GM13976 (cell line): ENCODE results near the gene HOXB7.

Source experiments
- DNase-seq: peaks from one replicate; pipeline ENCODE4 v3.0.0; 2012; ENCODE audit warnings: low spot score
- in situ Hi-C: fragments of 300-500 bp; cut with MboI; formaldehyde crosslinking; loops from one replicate; pipeline ENCODE4 v1.12.0; 2022; ENCODE audit warnings: low sequenced_read_pairs, mixed read lengths, inconsistent platforms; ENCODE audit not compliant: unreplicated experiment
- TF ChIP-seq, protein P1 (sequence below): IDR thresholded peaks from 2 replicates; pipeline ENCODE4 v1.5.1; 2012; ENCODE audit warnings: borderline replicate concordance, mild to moderate bottlenecking; ENCODE audit not compliant: insufficient read depth; ENCODE audit errors: extremely low read depth, missing control alignments, control extremely low read depth

Gene HOXB7

GRCh38 chr17:48575066-48575582, 35.7 kb downstream of the HOXB7 start:
- TF ChIP-seq, protein P1, sequence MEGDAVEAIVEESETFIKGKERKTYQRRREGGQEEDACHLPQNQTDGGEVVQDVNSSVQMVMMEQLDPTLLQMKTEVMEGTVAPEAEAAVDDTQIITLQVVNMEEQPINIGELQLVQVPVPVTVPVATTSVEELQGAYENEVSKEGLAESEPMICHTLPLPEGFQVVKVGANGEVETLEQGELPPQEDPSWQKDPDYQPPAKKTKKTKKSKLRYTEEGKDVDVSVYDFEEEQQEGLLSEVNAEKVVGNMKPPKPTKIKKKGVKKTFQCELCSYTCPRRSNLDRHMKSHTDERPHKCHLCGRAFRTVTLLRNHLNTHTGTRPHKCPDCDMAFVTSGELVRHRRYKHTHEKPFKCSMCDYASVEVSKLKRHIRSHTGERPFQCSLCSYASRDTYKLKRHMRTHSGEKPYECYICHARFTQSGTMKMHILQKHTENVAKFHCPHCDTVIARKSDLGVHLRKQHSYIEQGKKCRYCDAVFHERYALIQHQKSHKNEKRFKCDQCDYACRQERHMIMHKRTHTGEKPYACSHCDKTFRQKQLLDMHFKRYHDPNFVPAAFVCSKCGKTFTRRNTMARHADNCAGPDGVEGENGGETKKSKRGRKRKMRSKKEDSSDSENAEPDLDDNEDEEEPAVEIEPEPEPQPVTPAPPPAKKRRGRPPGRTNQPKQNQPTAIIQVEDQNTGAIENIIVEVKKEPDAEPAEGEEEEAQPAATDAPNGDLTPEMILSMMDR: no peak
- no peak for DNase-seq
- in situ Hi-C loops: no loop called here

- in situ Hi-C loops: no loop called here
- TF ChIP-seq, protein P1: no peak
- no peak for DNase-seq
Measured at GRCh38 chr17:48574505-48575065, 36.2 kb downstream of the HOXB7 start.

- no peak for DNase-seq
- in situ Hi-C loops: no loop called here
- TF ChIP-seq, protein P1: no peak
Measured at GRCh38 chr17:48571826-48572417, 38.9 kb downstream of the HOXB7 start.

DNA sequence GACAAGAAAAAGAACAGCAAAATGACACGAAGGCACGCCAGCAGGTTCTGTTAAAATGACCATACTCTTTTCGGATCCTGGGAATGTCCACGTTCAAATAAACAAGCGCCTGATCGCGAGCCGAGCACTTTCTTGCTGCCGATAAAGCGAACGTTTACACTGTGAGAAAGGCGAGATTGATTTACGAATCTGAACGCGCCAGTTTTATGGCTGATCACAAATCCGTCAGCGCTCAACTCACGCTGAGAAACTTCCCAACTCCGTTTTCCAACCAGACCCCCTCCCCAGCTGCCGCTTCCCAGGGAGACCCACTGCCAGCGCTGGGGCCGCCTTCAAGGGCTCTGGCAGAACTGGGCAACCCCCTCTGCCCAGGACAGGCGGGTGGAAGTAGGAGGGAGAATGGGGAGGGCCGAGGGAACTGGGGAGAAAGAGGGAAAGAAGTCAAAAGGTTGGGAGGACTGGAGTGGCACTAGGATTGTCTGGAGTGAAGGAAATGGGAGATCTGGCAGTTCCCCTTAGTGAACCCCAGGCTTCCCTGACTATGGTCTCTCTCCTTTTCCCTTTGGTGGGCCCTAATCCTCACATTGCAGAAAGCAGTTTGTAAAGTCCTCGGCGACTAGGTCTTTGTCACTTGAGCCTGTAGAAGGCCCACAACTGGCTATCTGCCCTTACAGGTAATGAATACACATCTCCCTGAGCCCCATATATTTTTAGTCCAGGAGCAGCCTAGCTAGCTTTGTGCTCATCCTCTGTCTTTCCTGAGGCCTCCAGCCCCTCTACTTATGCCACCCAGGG, 39.6 kb downstream of the HOXB7 start:
- in situ Hi-C loops: no loop called here
- TF ChIP-seq, protein P1: no peak
- DNase-seq: no peak

- TF ChIP-seq, protein P1: no peak
- in situ Hi-C loops: no loop called here
- no peak for DNase-seq
Measured at GRCh38 chr17:48570325-48571023, 40.3 kb downstream of the HOXB7 start.

GRCh38 chr17:48569674-48570324, 41.0 kb downstream of the HOXB7 start:
- no peak for DNase-seq
- in situ Hi-C loops: no loop called here
- TF ChIP-seq, protein P1: no peak
